Caco-2 (cell line): Measurements from ENCODE around the gene TGM6. TPM values are rescaled to one million over a fixed set of nuclear protein-coding genes. Genes with fewer than 3 reads are reported as not detected.

Experiments
- BruUV-seq: library from RNA; stranded (reverse); fragments of 400-500 nt; replicated peaks from 2 replicates; lab custom pipeline; 2021; lab: Mats Ljungman, UMichigan
- CTCF ChIA-PET: fragments of 300-600 bp; sonication (Branson Sonifier 250); formaldehyde crosslinking; loops from one replicate; lab custom pipeline; 2022; ENCODE audit warnings: antibody characterized with exemption; lab: Charles Lee
- POLR2A ChIA-PET: fragments of 300-600 bp; sonication (Branson Sonifier 250); formaldehyde crosslinking; loops from one replicate; lab custom pipeline; 2022; ENCODE audit warnings: antibody characterized with exemption; lab: Charles Lee
- DNase-seq, 2 experiments: peaks; one replicate each; pipeline versions ENCODE4 v3.0.0 to v3.0.0-alpha.2; 2020 to 2022
- H3K27me3 ChIP-seq: replicated peaks from 2 replicates; pipeline ENCODE4 v1.6.0; 2011; ENCODE audit warnings: low read length; ENCODE audit not compliant: control insufficient read depth, insufficient read depth
- H3K36me3 ChIP-seq: 2 replicates; pipeline ENCODE4 v1.5.1; 2011; ENCODE audit warnings: low read length; ENCODE audit not compliant: control insufficient read depth, insufficient read depth
- H3K4me1 ChIP-seq: fragments of 250-450 bp; sonication (Bioruptor Pico); 2 replicates; pipeline ENCODE4 v1.5.1; 2020; ENCODE audit warnings: mild to moderate bottlenecking
- H3K4me3 ChIP-seq: 2 replicates; pipeline ENCODE4 v1.5.1; 2011; ENCODE audit warnings: low read depth, mild to moderate bottlenecking, control low read depth, low read length
- H3K9me3 ChIP-seq: fragments of 250-450 bp; sonication (Bioruptor Pico); 2 replicates; pipeline ENCODE4 v1.5.1; 2020; ENCODE audit warnings: mild to moderate bottlenecking, moderate library complexity
- H3K27ac Mint-ChIP-seq: one replicate; pipeline ENCODE4 v1.8.0; 2022; ENCODE audit warnings: mixed read lengths; ENCODE audit not compliant: unreplicated experiment
- H3K27me3 Mint-ChIP-seq: one replicate; pipeline ENCODE4 v1.8.0; 2022; ENCODE audit warnings: mixed read lengths; ENCODE audit not compliant: insufficient read depth, unreplicated experiment
- H3K36me3 Mint-ChIP-seq: one replicate; pipeline ENCODE4 v1.8.0; 2022; ENCODE audit warnings: mild to moderate bottlenecking, mixed read lengths; ENCODE audit not compliant: insufficient read depth, unreplicated experiment
- H3K4me1 Mint-ChIP-seq: one replicate; pipeline ENCODE4 v1.8.0; 2022; ENCODE audit warnings: low read depth, mixed read lengths; ENCODE audit not compliant: unreplicated experiment
- H3K4me3 Mint-ChIP-seq: one replicate; pipeline ENCODE4 v1.8.0; 2022; ENCODE audit warnings: mild to moderate bottlenecking, moderate library complexity, mixed read lengths; ENCODE audit not compliant: unreplicated experiment
- H3K9me3 Mint-ChIP-seq: one replicate; pipeline ENCODE4 v1.8.0; 2022; ENCODE audit warnings: mixed read lengths; ENCODE audit not compliant: unreplicated experiment
- CTCF ChIP-seq, 2 experiments: fragments of 200-600 bp in 1 of 2; IDR thresholded peaks; 1 replicate in 1 of 2; 2 replicates in 1 of 2; pipeline versions ENCODE4 v1.5.1 to v1.8.0; 2011 to 2022; ENCODE audit warnings: antibody characterized with exemption in 1 of 2, control low read depth in 1 of 2, inconsistent platforms in 1 of 2, low read depth in 1 of 2, low read length in 1 of 2, mild to moderate bottlenecking in 1 of 2, moderate library complexity in 1 of 2; ENCODE audit not compliant: insufficient read depth in 1 of 2, severe bottlenecking in 1 of 2, unreplicated experiment in 1 of 2
- intact Hi-C: fragments of 100-400 bp; cut with micrococcal nuclease; formaldehyde crosslinking; loops from one replicate; pipeline ENCODE4 v1.10.0; 2022; ENCODE audit not compliant: unreplicated experiment
- total RNA-seq: library from RNA; stranded (reverse); gene quantifications from 2 replicates; pipeline ENCODE4 v1.2.3, GENCODE V29; 2022

TGM6 gene
- total RNA-seq, 1 experiment from 2014 or later: not detected

GRCh38 chr20:2394411-2395055, 13.8 kb downstream of the TGM6 start:
- Mint-ChIP-seq H3K27ac (no peak overlapping the region), H3K4me1 (no peaks in the 10 kb centered on the region), H3K36me3 (no peaks in the 10 kb centered on the region), H3K4me3 (no peak overlapping the region), H3K9me3 (no peaks in the 10 kb centered on the region), H3K27me3 (peaks cover 7% of the 10 kb centered on the region)
- Histone ChIP-seq H3K36me3 (no peaks in the 10 kb centered on the region), H3K27me3 (no peaks in the 10 kb centered on the region; the same call in 1 of the 2 replicates), H3K9me3 (no peaks in the 10 kb centered on the region), H3K4me1 (no peaks in the 10 kb centered on the region), H3K4me3 (no peak overlapping the region)
- POLR2A ChIA-PET: no interaction called here
- CTCF ChIA-PET: interaction anchor here (1.4 kb wide), 1 partner anchor 7 kb away, joined by 3 read pairs; no protein-coding TSS in a partner anchor
- DNase-seq: no peak
- BruUV-seq: no TSS peak
- intact Hi-C loops: no loop called here
- TF ChIP-seq CTCF (IDR thresholded peaks at IDR 0.05; ENCODE audit: insufficient read depth in 1 of 2, low read depth in 1 of 2, low read length in 1 of 2, severe bottlenecking in 1 of 2, unreplicated experiment in 1 of 2): no peak

- intact Hi-C loops: no loop called here
- H3K9me3 Mint-ChIP-seq: no peaks in the 10 kb centered on the region
- H3K4me3 ChIP-seq: no peak overlapping the region
- POLR2A ChIA-PET: no interaction called here
- no peaks in the 10 kb centered on the region for H3K36me3 ChIP-seq
- CTCF ChIA-PET: interaction anchor here (1.4 kb wide), 1 partner anchor 8 kb away, joined by 3 read pairs; no protein-coding TSS in a partner anchor
- no peak for DNase-seq
- H3K27me3 Mint-ChIP-seq: peaks cover 7% of the 10 kb centered on the region
- H3K4me3 Mint-ChIP-seq: no peak overlapping the region
- H3K9me3 ChIP-seq: no peaks in the 10 kb centered on the region
- no peaks in the 10 kb centered on the region for H3K4me1 ChIP-seq
- no peak overlapping the region for H3K27ac Mint-ChIP-seq
- no peaks in the 10 kb centered on the region for H3K36me3 Mint-ChIP-seq
- H3K27me3 ChIP-seq: no peaks in the 10 kb centered on the region
- no TSS peak for BruUV-seq
- H3K4me1 Mint-ChIP-seq: no peaks in the 10 kb centered on the region
- TF ChIP-seq CTCF (IDR thresholded peaks at IDR 0.05; ENCODE audit: insufficient read depth in 1 of 2, low read depth in 1 of 2, low read length in 1 of 2, severe bottlenecking in 1 of 2, unreplicated experiment in 1 of 2): no peak
Observed at GRCh38 chr20:2395136-2395535, 14.4 kb downstream of the TGM6 start.

GRCh38 chr20:2396241-2396814, 15.6 kb downstream of the TGM6 start:
- ChIA-PET POLR2A (no interaction called here), CTCF (interaction anchor here (1.4 kb wide), 1 partner anchor 9 kb away, joined by 3 read pairs; no protein-coding TSS in a partner anchor)
- Histone ChIP-seq H3K9me3 (no peaks in the 10 kb centered on the region), H3K4me1 (no peaks in the 10 kb centered on the region), H3K36me3 (no peaks in the 10 kb centered on the region), H3K4me3 (no peak overlapping the region), H3K27me3 (no peaks in the 10 kb centered on the region)
- H3K4me1 Mint-ChIP-seq: no peaks in the 10 kb centered on the region
- H3K36me3 Mint-ChIP-seq: no peaks in the 10 kb centered on the region
- no peak overlapping the region for H3K4me3 Mint-ChIP-seq
- TF ChIP-seq CTCF (IDR thresholded peaks at IDR 0.05; ENCODE audit: insufficient read depth in 1 of 2, low read depth in 1 of 2, low read length in 1 of 2, severe bottlenecking in 1 of 2, unreplicated experiment in 1 of 2): no peak
- no peak overlapping the region for H3K27ac Mint-ChIP-seq
- no TSS peak for BruUV-seq
- no peak for DNase-seq
- H3K9me3 Mint-ChIP-seq: no peaks in the 10 kb centered on the region
- intact Hi-C loops: no loop called here
- H3K27me3 Mint-ChIP-seq: no peaks in the 10 kb centered on the region
